GDM1 (cell line): ENCODE results near the gene FAM83G.

Experiments used
- DNase-seq: peaks from one replicate; lab custom pipeline; 2025; lab: John Stamatoyannopoulos, UW

FAM83G gene

GRCh38 chr17:18987862-18988545 is 16.6 kb downstream of the FAM83G start:
- no peak for DNase-seq

GRCh38 chr17:18987230-18987610 is 17.3 kb downstream of the FAM83G start:
- no peak for DNase-seq

- DNase-seq, result no peak
These were observed 17.9 kb downstream of the FAM83G start for GRCh38 chr17:18986541-18987229.

- no peak for DNase-seq
These were observed 19.1 kb downstream of the FAM83G start for GRCh38 chr17:18985475-18985874.

GRCh38 chr17:18984273-18985114 is 20.1 kb downstream of the FAM83G start:
- DNase-seq, result no peak

GRCh38 chr17:18981642-18982424 is 22.7 kb downstream of the FAM83G start:
- no peak for DNase-seq

GRCh38 chr17:18981335-18981641 is 23.3 kb downstream of the FAM83G start:
- no peak for DNase-seq

- DNase-seq, result no peak
These were observed 23.8 kb downstream of the FAM83G start for GRCh38 chr17:18980682-18981334.

GRCh38 chr17:18978655-18979054 is 25.9 kb downstream of the FAM83G start:
- DNase-seq, result no peak

- DNase-seq, result no peak
These were observed 26.5 kb downstream of the FAM83G start for GRCh38 chr17:18978050-18978449.

GRCh38 chr17:18977646-18978045 is 26.9 kb downstream of the FAM83G start:
- no peak for DNase-seq

- DNase-seq, result no peak
These were observed 27.5 kb downstream of the FAM83G start for GRCh38 chr17:18977021-18977420.

- DNase-seq, result no peak
These were observed 28.4 kb downstream of the FAM83G start for GRCh38 chr17:18976201-18976600.

GRCh38 chr17:18975597-18975996 is 29.0 kb downstream of the FAM83G start:
- no peak for DNase-seq

GRCh38 chr17:18974407-18975149 is 30.0 kb downstream of the FAM83G start:
- DNase-seq, result no peak

- no peak for DNase-seq
These were observed 32.8 kb downstream of the FAM83G start for GRCh38 chr17:18971801-18972200.

- DNase-seq, result no peak
These were observed 33.7 kb downstream of the FAM83G start for GRCh38 chr17:18970582-18971480.

GRCh38 chr17:18968945-18969887 is 35.3 kb downstream of the FAM83G start:
- no peak for DNase-seq

- peak; percentile 74 for DNase-seq
These were observed 36.2 kb downstream of the FAM83G start for GRCh38 chr17:18968345-18968744.
